ENCODE results near the gene DDX10. TPM values are rescaled to one million over a fixed set of nuclear protein-coding genes. Genes with fewer than 3 reads are reported as not detected.

DDX10 gene
- total and polyA plus RNA-seq, 4 donors: 8.0 to 11.8 (median 9.0) TPM

DNA sequence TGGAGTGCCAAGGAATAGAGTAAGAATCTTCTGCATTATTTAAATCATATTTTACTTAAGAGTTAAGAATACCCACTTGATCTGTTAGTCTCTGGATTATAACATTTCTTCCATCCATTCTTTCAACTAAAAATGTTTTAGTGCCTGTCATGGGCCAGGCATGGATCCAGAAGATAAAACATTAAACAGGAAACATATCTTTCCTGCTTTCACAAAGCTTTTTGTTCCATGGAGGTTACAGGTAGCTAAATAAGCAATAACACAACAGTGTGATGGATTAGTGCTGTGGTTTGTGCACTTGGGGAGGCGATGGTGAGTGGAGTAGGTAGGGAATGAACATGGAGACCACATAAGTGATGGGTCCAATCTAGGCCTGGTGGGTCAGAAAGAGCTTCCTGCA lies 258.5 kb downstream of the DDX10 start:
- DNase-seq (ENCODE audit: low spot score): no peak
- Histone ChIP-seq H3K9ac (ENCODE audit: low read depth in 1 of 2, low read length in 2 of 2) (no peak overlapping the region), H3K27ac (ENCODE audit: low read depth in 1 of 2, low read length in 2 of 2) (no peak overlapping the region), H3K9me3 (ENCODE audit: control insufficient read depth in 4 of 4, low read length in 3 of 4) (no peaks in the 10 kb centered on the region), H3K4me3 (ENCODE audit: low read depth in 1 of 3, low read length in 3 of 3) (no peak overlapping the region), H3K27me3 (ENCODE audit: control insufficient read depth in 4 of 4, insufficient read depth in 4 of 4, low read length in 3 of 4) (no peaks in the 10 kb centered on the region), H3K36me3 (ENCODE audit: control insufficient read depth in 4 of 4, insufficient read depth in 3 of 4, low read depth in 1 of 4, low read length in 3 of 4) (peaks cover 0 to 2% (median 0%) of the 10 kb centered on the region in 4 donors), H3K4me1 (ENCODE audit: control insufficient read depth in 4 of 4, insufficient read depth in 4 of 4, low read length in 3 of 4) (no peaks in the 10 kb centered on the region)
- WGBS: 83% methylated on average over 1 of the region's 1 CpG
- TF ChIP-seq, protein P1, sequence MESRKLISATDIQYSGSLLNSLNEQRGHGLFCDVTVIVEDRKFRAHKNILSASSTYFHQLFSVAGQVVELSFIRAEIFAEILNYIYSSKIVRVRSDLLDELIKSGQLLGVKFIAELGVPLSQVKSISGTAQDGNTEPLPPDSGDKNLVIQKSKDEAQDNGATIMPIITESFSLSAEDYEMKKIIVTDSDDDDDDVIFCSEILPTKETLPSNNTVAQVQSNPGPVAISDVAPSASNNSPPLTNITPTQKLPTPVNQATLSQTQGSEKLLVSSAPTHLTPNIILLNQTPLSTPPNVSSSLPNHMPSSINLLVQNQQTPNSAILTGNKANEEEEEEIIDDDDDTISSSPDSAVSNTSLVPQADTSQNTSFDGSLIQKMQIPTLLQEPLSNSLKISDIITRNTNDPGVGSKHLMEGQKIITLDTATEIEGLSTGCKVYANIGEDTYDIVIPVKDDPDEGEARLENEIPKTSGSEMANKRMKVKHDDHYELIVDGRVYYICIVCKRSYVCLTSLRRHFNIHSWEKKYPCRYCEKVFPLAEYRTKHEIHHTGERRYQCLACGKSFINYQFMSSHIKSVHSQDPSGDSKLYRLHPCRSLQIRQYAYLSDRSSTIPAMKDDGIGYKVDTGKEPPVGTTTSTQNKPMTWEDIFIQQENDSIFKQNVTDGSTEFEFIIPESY (IDR thresholded peaks at IDR 0.05): no peak
- TF ChIP-seq GABPA (IDR thresholded peaks at IDR 0.05 in 1 of 2, conservative IDR thresholded peaks at IDR 0.05 in 1 of 2) (no peak), RAD21 (IDR thresholded peaks at IDR 0.05) (no peak), EGR1 (IDR thresholded peaks at IDR 0.05; ENCODE audit: low read depth in 2 of 2) (no peak)

DNA sequence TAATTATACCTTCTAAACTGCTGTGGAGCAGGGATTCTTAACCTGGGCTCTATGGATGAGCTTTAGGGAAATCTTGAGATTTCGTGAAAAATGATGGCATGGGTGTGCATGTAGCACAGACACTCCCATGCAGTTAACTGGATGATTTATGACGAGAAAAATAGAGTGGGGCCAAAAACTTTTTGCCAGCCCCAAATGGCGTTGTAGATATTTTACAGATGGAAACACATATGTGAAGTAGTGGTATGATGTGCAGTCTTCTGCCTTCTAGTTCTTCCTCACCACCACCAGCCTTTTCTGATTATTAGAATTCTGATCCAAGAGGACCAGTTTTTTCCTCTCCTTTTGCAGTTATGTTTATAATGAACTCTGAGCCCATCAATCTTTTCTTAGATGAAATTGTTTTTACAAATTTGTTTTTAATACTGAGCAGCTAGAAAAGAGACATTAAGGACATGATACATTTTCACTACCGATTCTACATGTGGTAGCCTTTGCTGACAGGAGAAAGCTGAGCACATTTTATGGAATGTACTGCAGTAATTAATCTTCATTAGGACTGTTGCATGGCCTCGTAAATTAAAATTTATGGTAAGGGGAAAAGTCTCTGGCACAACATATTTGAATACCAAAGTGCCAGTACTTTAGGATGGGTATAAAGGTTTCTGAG lies 261.4 kb downstream of the DDX10 start:
- Histone ChIP-seq H3K4me1 (ENCODE audit: control insufficient read depth in 4 of 4, insufficient read depth in 4 of 4, low read length in 3 of 4) (no peaks in the 10 kb centered on the region), H3K36me3 (ENCODE audit: control insufficient read depth in 4 of 4, insufficient read depth in 3 of 4, low read depth in 1 of 4, low read length in 3 of 4) (peaks cover 0 to 2% (median 0%) of the 10 kb centered on the region in 4 donors), H3K9ac (ENCODE audit: low read depth in 1 of 2, low read length in 2 of 2) (no peak overlapping the region), H3K27ac (ENCODE audit: low read depth in 1 of 2, low read length in 2 of 2) (no peak overlapping the region), H3K4me3 (ENCODE audit: low read depth in 1 of 3, low read length in 3 of 3) (no peak overlapping the region), H3K9me3 (ENCODE audit: control insufficient read depth in 4 of 4, low read length in 3 of 4) (no peaks in the 10 kb centered on the region), H3K27me3 (ENCODE audit: control insufficient read depth in 4 of 4, insufficient read depth in 4 of 4, low read length in 3 of 4) (no peaks in the 10 kb centered on the region)
- WGBS: 93% methylated on average over 5 of the region's 5 CpGs
- DNase-seq (ENCODE audit: low spot score): no peak
- TF ChIP-seq RAD21 (IDR thresholded peaks at IDR 0.05) (no peak), NR2F2 (IDR thresholded peaks at IDR 0.05) (no peak), FOXA1 (IDR thresholded peaks at IDR 0.05) (no peak), SP1 (IDR thresholded peaks at IDR 0.05) (no peak), GABPA (IDR thresholded peaks at IDR 0.05 in 1 of 2, conservative IDR thresholded peaks at IDR 0.05 in 1 of 2) (no peak), YY1 (IDR thresholded peaks at IDR 0.05) (no peak), RXRA (IDR thresholded peaks at IDR 0.05) (no peak), FOXA2 (IDR thresholded peaks at IDR 0.05) (no peak), HNF4G (IDR thresholded peaks at IDR 0.05) (no peak), EGR1 (IDR thresholded peaks at IDR 0.05; ENCODE audit: low read depth in 2 of 2) (no peak), HNF4A (conservative IDR thresholded peaks at IDR 0.05) (no peak), TAF1 (conservative IDR thresholded peaks at IDR 0.05) (no peak), JUND (IDR thresholded peaks at IDR 0.05) (no peak)
- TF ChIP-seq, protein P2, sequence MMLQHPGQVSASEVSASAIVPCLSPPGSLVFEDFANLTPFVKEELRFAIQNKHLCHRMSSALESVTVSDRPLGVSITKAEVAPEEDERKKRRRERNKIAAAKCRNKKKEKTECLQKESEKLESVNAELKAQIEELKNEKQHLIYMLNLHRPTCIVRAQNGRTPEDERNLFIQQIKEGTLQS (IDR thresholded peaks at IDR 0.05): no peak
- TF ChIP-seq, protein P3, sequence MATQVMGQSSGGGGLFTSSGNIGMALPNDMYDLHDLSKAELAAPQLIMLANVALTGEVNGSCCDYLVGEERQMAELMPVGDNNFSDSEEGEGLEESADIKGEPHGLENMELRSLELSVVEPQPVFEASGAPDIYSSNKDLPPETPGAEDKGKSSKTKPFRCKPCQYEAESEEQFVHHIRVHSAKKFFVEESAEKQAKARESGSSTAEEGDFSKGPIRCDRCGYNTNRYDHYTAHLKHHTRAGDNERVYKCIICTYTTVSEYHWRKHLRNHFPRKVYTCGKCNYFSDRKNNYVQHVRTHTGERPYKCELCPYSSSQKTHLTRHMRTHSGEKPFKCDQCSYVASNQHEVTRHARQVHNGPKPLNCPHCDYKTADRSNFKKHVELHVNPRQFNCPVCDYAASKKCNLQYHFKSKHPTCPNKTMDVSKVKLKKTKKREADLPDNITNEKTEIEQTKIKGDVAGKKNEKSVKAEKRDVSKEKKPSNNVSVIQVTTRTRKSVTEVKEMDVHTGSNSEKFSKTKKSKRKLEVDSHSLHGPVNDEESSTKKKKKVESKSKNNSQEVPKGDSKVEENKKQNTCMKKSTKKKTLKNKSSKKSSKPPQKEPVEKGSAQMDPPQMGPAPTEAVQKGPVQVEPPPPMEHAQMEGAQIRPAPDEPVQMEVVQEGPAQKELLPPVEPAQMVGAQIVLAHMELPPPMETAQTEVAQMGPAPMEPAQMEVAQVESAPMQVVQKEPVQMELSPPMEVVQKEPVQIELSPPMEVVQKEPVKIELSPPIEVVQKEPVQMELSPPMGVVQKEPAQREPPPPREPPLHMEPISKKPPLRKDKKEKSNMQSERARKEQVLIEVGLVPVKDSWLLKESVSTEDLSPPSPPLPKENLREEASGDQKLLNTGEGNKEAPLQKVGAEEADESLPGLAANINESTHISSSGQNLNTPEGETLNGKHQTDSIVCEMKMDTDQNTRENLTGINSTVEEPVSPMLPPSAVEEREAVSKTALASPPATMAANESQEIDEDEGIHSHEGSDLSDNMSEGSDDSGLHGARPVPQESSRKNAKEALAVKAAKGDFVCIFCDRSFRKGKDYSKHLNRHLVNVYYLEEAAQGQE (IDR thresholded peaks at IDR 0.05): no peak
- TF ChIP-seq, protein P4, sequence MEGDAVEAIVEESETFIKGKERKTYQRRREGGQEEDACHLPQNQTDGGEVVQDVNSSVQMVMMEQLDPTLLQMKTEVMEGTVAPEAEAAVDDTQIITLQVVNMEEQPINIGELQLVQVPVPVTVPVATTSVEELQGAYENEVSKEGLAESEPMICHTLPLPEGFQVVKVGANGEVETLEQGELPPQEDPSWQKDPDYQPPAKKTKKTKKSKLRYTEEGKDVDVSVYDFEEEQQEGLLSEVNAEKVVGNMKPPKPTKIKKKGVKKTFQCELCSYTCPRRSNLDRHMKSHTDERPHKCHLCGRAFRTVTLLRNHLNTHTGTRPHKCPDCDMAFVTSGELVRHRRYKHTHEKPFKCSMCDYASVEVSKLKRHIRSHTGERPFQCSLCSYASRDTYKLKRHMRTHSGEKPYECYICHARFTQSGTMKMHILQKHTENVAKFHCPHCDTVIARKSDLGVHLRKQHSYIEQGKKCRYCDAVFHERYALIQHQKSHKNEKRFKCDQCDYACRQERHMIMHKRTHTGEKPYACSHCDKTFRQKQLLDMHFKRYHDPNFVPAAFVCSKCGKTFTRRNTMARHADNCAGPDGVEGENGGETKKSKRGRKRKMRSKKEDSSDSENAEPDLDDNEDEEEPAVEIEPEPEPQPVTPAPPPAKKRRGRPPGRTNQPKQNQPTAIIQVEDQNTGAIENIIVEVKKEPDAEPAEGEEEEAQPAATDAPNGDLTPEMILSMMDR (IDR thresholded peaks at IDR 0.05; ENCODE audit: low read depth, low read length, missing input control): no peak
- TF ChIP-seq, protein P1 (IDR thresholded peaks at IDR 0.05): no peak
- TF ChIP-seq, protein P5, sequence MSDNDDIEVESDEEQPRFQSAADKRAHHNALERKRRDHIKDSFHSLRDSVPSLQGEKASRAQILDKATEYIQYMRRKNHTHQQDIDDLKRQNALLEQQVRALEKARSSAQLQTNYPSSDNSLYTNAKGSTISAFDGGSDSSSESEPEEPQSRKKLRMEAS (IDR thresholded peaks at IDR 0.05): no peak
